GM21576 (cell line): ENCODE data around the gene SFTPA2.
"Not testable (repeated sequence)": the region's sequence is repeated elsewhere in the genome, so short reads cannot be mapped to it uniquely, and the experiment has no call there.

Experiments used
- ATAC-seq: cut with Tn5 transposase; IDR thresholded peaks from one replicate; pipeline ENCODE4 v1.9.1; 2021; ENCODE audit warnings: mild to moderate bottlenecking, moderate library complexity; ENCODE audit not compliant: unreplicated experiment

SFTPA2 gene

GRCh38 chr10:79560160-79560709 lies at the start of gene SFTPA2:
SFTPA2 (minus strand) TSS chr10:79560407; CDS start chr10:79559483, 924 bp downstream.
- no peak for ATAC-seq

- ATAC-seq: no peak
Measured at GRCh38 chr10:79608505-79609375, 48.5 kb upstream of the SFTPA2 start.

GRCh38 chr10:79605308-79605707 lies 45.1 kb upstream of the SFTPA2 start:
- ATAC-seq: no peak

GRCh38 chr10:79604294-79604693 lies 44.1 kb upstream of the SFTPA2 start:
- ATAC-seq: no peak

GRCh38 chr10:79602953-79603352 lies 42.7 kb upstream of the SFTPA2 start:
- no peak for ATAC-seq

GRCh38 chr10:79601939-79602338 lies 41.7 kb upstream of the SFTPA2 start:
- ATAC-seq: no peak

GRCh38 chr10:79599644-79600043 lies 39.4 kb upstream of the SFTPA2 start:
- not testable (repeated sequence) for ATAC-seq

GRCh38 chr10:79595510-79595909 lies 35.3 kb upstream of the SFTPA2 start:
- no peak for ATAC-seq

- ATAC-seq: not testable (repeated sequence)
Measured at GRCh38 chr10:79594565-79594964, 34.4 kb upstream of the SFTPA2 start.

GRCh38 chr10:79593377-79593776 lies 33.2 kb upstream of the SFTPA2 start:
- ATAC-seq: no peak

- no peak for ATAC-seq
Measured at GRCh38 chr10:79588800-79589199, 28.6 kb upstream of the SFTPA2 start.

GRCh38 chr10:79586933-79587332 lies 26.7 kb upstream of the SFTPA2 start:
- no peak for ATAC-seq

- ATAC-seq: no peak
Measured at GRCh38 chr10:79585870-79586527, 25.8 kb upstream of the SFTPA2 start.

GRCh38 chr10:79583488-79584024 lies 23.3 kb upstream of the SFTPA2 start:
- ATAC-seq: no peak

- ATAC-seq: not testable (repeated sequence)
Measured at GRCh38 chr10:79582954-79583353, 22.7 kb upstream of the SFTPA2 start.

GRCh38 chr10:79582096-79582495 lies 21.9 kb upstream of the SFTPA2 start:
- no peak for ATAC-seq

- no peak for ATAC-seq
Measured at GRCh38 chr10:79581044-79581443, 20.8 kb upstream of the SFTPA2 start.

GRCh38 chr10:79579361-79579760 lies 19.2 kb upstream of the SFTPA2 start:
- ATAC-seq: no peak

- ATAC-seq: not testable (repeated sequence)
Measured at GRCh38 chr10:79570624-79571023, 10.4 kb upstream of the SFTPA2 start.

- no peak for ATAC-seq
Measured at GRCh38 chr10:79563426-79563825, 3.2 kb upstream of the SFTPA2 start.

- peak; percentile 66 for ATAC-seq
Measured at GRCh38 chr10:79562135-79562756, 2.0 kb upstream of the SFTPA2 start.
